Measurements from ENCODE around the gene SH2D3A. TPM values are rescaled to one million over a fixed set of nuclear protein-coding genes. Genes with fewer than 3 reads are reported as not detected.

Gene SH2D3A
- total and polyA plus RNA-seq, 2 of the 8 experiments (the other 6 are each of a cell fraction or from before 2014, with no cell fraction given), result 14.5 to 22.1 TPM

DNA sequence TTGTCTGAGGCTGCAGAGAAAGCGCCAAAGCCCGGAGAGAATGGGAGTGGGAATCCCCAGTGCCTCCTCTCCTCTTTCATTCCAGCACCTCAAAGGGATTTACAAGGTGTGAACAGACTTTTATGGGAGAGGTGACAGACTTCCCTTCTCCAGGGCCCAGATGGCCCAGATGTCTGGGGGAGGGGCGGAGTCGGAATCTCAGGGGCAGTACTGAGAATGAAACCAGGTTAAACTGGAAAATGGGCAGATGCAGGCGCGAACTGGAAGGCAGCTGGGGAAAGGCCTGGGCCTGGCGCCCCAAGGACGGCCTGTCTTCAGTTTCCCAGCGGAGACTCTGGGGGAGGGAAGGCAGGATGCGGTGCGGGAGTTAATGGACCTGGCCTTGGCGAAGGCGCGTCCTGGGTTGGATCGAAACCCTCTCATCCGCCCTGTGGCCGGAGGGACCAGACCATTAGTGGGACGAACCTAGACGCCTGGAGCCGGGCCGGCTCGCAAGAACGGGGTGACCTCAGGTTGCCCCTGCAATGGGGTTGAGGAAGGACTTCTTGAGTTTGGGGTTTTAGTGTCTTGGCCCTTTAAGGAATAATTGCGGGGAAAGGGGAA is 28.3 kb downstream of the SH2D3A start:
- peak overlapping the region; percentile 76 for H4K8ac ChIP-seq (ENCODE audit: extremely low read depth, insufficient read depth, low read length)
- TF ChIP-seq, protein P1, sequence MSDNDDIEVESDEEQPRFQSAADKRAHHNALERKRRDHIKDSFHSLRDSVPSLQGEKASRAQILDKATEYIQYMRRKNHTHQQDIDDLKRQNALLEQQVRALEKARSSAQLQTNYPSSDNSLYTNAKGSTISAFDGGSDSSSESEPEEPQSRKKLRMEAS (IDR thresholded peaks at IDR 0.05), result no peak
- TF ChIP-seq, protein P2, sequence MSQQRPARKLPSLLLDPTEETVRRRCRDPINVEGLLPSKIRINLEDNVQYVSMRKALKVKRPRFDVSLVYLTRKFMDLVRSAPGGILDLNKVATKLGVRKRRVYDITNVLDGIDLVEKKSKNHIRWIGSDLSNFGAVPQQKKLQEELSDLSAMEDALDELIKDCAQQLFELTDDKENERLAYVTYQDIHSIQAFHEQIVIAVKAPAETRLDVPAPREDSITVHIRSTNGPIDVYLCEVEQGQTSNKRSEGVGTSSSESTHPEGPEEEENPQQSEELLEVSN (IDR thresholded peaks at IDR 0.05), result peak; percentile 2; the same call in 1 of the 2 replicates
- H2AK5ac ChIP-seq (ENCODE audit: low read depth, low read length), result no peak overlapping the region
- WGBS, 2 experiments (ENCODE audit: extremely low coverage in 1 of 2, insufficient coverage in 1 of 2, insufficient read length in 1 of 2, insufficient replicate concordance in 2 of 2, low coverage in 1 of 2, low lambda C conversion rate in 2 of 2, missing lambda C conversion rate in 1 of 2), result 43% methylated on average over 24 of the region's 24 CpGs; no CpG with 5 or more reads in 1 of the 2 experiments
- peaks cover 0 to 16% (median 1%) of the 10 kb centered on the region in 4 experiments; a peak in 4 of 8 replicates for H3K36me3 ChIP-seq (ENCODE audit: control insufficient read depth in 2 of 4, insufficient read depth in 4 of 4, low read length in 3 of 4)
- peaks cover 5% of the 10 kb centered on the region for H3K79me1 ChIP-seq (ENCODE audit: low read depth, low read length)
- peak overlapping the region; percentile 25 to 55 (median 32); a peak in 7 of 8 replicates for H3K4me3 ChIP-seq (ENCODE audit: extremely low read depth in 1 of 4, insufficient read depth in 2 of 4, low read depth in 3 of 4, low read length in 4 of 4)
- H4K91ac ChIP-seq (replicated peaks; ENCODE audit: insufficient read length, low read length), result peak overlapping the region; percentile 83
- H3K14ac ChIP-seq (ENCODE audit: insufficient read length), result no peak overlapping the region
- POLR2A ChIA-PET (ENCODE audit: partially characterized antibody), result interaction anchor here (1.1 to 9.7 kb wide), 9 partner anchors 10 to 248 kb away, joined by 3 to 110 read pairs (median 5); partner anchors contain the start of genes SH2D3A and TNFSF9
- H3K79me2 ChIP-seq (ENCODE audit: control insufficient read depth in 1 of 2, insufficient read depth in 2 of 2, low read length in 2 of 2), result peaks cover 0 to 13% of the 10 kb centered on the region in 2 experiments; a peak in 1 of 4 replicates
- DNase-seq (ENCODE audit: low read depth in 1 of 2, low spot score in 2 of 2) (peak in 1 of 2 experiments; percentile 76), FAIRE-seq (no peak)
- no peaks in the 10 kb centered on the region for H3K27me3 ChIP-seq (replicated peaks in 1 of 4; ENCODE audit: control insufficient read depth in 3 of 4, extremely low read depth in 1 of 4, insufficient read depth in 3 of 4, low read length in 3 of 4)
- peaks cover 4 to 34% (median 22%) of the 10 kb centered on the region in 4 experiments for H3K4me1 ChIP-seq (replicated peaks in 1 of 4; ENCODE audit: control insufficient read depth in 3 of 4, insufficient read depth in 4 of 4, low read length in 3 of 4)
- H3K9ac ChIP-seq (replicated peaks in 1 of 4; ENCODE audit: extremely low read depth in 1 of 4, low read depth in 3 of 4, low read length in 3 of 4), result peak overlapping the region in 3 of 4 experiments; percentile 20 to 57 (median 20); a peak in 3 of 7 replicates
- peaks cover 0 to 5% of the 10 kb centered on the region in 2 experiments for H4K20me1 ChIP-seq (replicated peaks in 1 of 2; ENCODE audit: control insufficient read depth in 1 of 2, insufficient read depth in 2 of 2, low read length in 2 of 2)
- H2BK12ac ChIP-seq (ENCODE audit: low read depth, low read length), result peak overlapping the region; percentile 98
- CTCF ChIA-PET (ENCODE audit: partially characterized antibody), result interaction anchor here (0.7 to 4.7 kb wide), 10 partner anchors 9 to 151 kb away, joined by 3 to 31 read pairs (median 8); partner anchors contain the start of genes C3 and VAV1
- H2BK120ac ChIP-seq (replicated peaks; ENCODE audit: low read depth, low read length), result peak overlapping the region; percentile 45
- no peak overlapping the region for H2AFZ ChIP-seq (ENCODE audit: low read length)
- H3K4me2 ChIP-seq (ENCODE audit: insufficient read depth in 1 of 2, low read depth in 2 of 2, low read length in 2 of 2), result peak overlapping the region; percentile 59 to 78
- H3K56ac ChIP-seq (replicated peaks; ENCODE audit: insufficient read length, low read depth, low read length), result peak overlapping the region; percentile 10
- H3K18ac ChIP-seq (ENCODE audit: extremely low read depth, low read length), result peak overlapping the region; percentile 85
- no peaks in the 10 kb centered on the region for H3K9me3 ChIP-seq (ENCODE audit: insufficient read depth in 2 of 2, low read depth in 1 of 2, low read length in 1 of 2)
- H3K23ac ChIP-seq (ENCODE audit: insufficient read length), result no peak overlapping the region
- peak overlapping the region; percentile 65; the same call in 1 of the 2 replicates for H2BK15ac ChIP-seq (ENCODE audit: low read length)
- H3K23me2 ChIP-seq (ENCODE audit: low read depth, low read length), result peaks cover 17% of the 10 kb centered on the region
- no peak overlapping the region for H2BK20ac ChIP-seq (ENCODE audit: low read length)
- H2BK5ac ChIP-seq (ENCODE audit: low read depth, low read length), result peak overlapping the region; percentile 69
- H4K5ac ChIP-seq (ENCODE audit: insufficient read length, low read depth, low read length), result peak overlapping the region; percentile 68
- peak overlapping the region; percentile 50 for H3K4ac ChIP-seq (replicated peaks; ENCODE audit: insufficient read length, low read depth, low read length)
- H3K27ac ChIP-seq (ENCODE audit: low read depth, low read length), result peak overlapping the region; percentile 66

Data from H1 (cell line).